Calu3 (cell line): ENCODE data around the gene SWT1. TPM values are rescaled to one million over a fixed set of nuclear protein-coding genes. Genes with fewer than 3 reads are reported as not detected.

Experiments used
- BruUV-seq: library from RNA; stranded (reverse); fragments of 400-500 nt; replicated peaks from 2 replicates; lab custom pipeline; 2021; lab: Mats Ljungman, UMichigan
- CTCF ChIA-PET: fragments of 300-600 bp; sonication (Branson Sonifier 250); formaldehyde crosslinking; loops from one replicate; lab custom pipeline; 2022; ENCODE audit warnings: antibody characterized with exemption; lab: Charles Lee
- DNase-seq: peaks from one replicate; pipeline ENCODE4 v3.0.0; 2022
- H3K27ac Mint-ChIP-seq: one replicate; pipeline ENCODE4 v1.8.0; 2022; ENCODE audit warnings: mixed read lengths; ENCODE audit not compliant: unreplicated experiment
- H3K27me3 Mint-ChIP-seq: one replicate; pipeline ENCODE4 v1.8.0; 2022; ENCODE audit warnings: mixed read lengths; ENCODE audit not compliant: unreplicated experiment
- H3K36me3 Mint-ChIP-seq: one replicate; pipeline ENCODE4 v1.8.0; 2022; ENCODE audit warnings: mild to moderate bottlenecking, moderate library complexity, mixed read lengths; ENCODE audit not compliant: insufficient read depth, unreplicated experiment
- H3K4me1 Mint-ChIP-seq: one replicate; pipeline ENCODE4 v1.8.0; 2022; ENCODE audit warnings: mild to moderate bottlenecking, low read depth, mixed read lengths; ENCODE audit not compliant: unreplicated experiment
- H3K4me3 Mint-ChIP-seq: one replicate; pipeline ENCODE4 v1.8.0; 2022; ENCODE audit warnings: mild to moderate bottlenecking, low read depth, moderate library complexity, mixed read lengths; ENCODE audit not compliant: unreplicated experiment
- H3K9me3 Mint-ChIP-seq: one replicate; pipeline ENCODE4 v1.8.0; 2022; ENCODE audit warnings: low read depth, mixed read lengths; ENCODE audit not compliant: unreplicated experiment
- CTCF ChIP-seq: fragments of 200-600 bp; IDR thresholded peaks from one replicate; pipeline ENCODE4 v1.8.0; 2022; ENCODE audit warnings: antibody characterized with exemption; ENCODE audit not compliant: unreplicated experiment
- intact Hi-C: fragments of 100-400 bp; cut with micrococcal nuclease; formaldehyde crosslinking; loops from one replicate; pipeline ENCODE4 v1.10.0; 2022; ENCODE audit not compliant: unreplicated experiment
- total RNA-seq: library from RNA; stranded (reverse); gene quantifications from 2 replicates; pipeline ENCODE4 v1.2.3, GENCODE V29; 2022

The SWT1 gene
- total RNA-seq, 1 experiment from 2014 or later = 2.9 TPM

- H3K9me3 Mint-ChIP-seq = peaks cover 1% of the 10 kb centered on the region
- intact Hi-C loops = loop anchor here (2.0 to 10.0 kb wide), 7 partner anchors 95 to 899 kb away; no protein-coding TSS in a partner anchor
- peaks cover 50% of the 10 kb centered on the region for H3K36me3 Mint-ChIP-seq
- H3K4me3 Mint-ChIP-seq = peak overlapping the region; percentile 99
- peaks cover 51% of the 10 kb centered on the region for H3K4me1 Mint-ChIP-seq
- BruUV-seq = no TSS peak
- DNase-seq = no peak
- H3K27ac Mint-ChIP-seq = peak overlapping the region; percentile 92
- no peak for TF ChIP-seq CTCF
- CTCF ChIA-PET = interaction anchor here (0.7 to 4.7 kb wide), 4 partner anchors 255 to 365 kb away, joined by 3 to 51 read pairs (median 16); no protein-coding TSS in a partner anchor
- H3K27me3 Mint-ChIP-seq = no peaks in the 10 kb centered on the region
These were observed 158.6 kb downstream of the SWT1 start for GRCh38 chr1:185315445-185316071.

GRCh38 chr1:185316163-185317033 is 159.4 kb downstream of the SWT1 start:
- intact Hi-C loops = loop anchor here (2.0 to 10.0 kb wide), 6 partner anchors 94 to 898 kb away; no protein-coding TSS in a partner anchor
- Mint-ChIP-seq H3K36me3 (peaks cover 45% of the 10 kb centered on the region), H3K4me1 (peaks cover 51% of the 10 kb centered on the region), H3K4me3 (peak overlapping the region; percentile 99), H3K27ac (peak overlapping the region; percentile 92), H3K27me3 (no peaks in the 10 kb centered on the region), H3K9me3 (peaks cover 2% of the 10 kb centered on the region)
- DNase-seq = peak; percentile 96
- CTCF ChIA-PET = interaction anchor here (0.6 to 4.7 kb wide), 17 partner anchors 15 to 364 kb away, joined by 3 to 51 read pairs (median 5); partner anchors contain the start of genes SWT1 and TRMT1L
- no peak for TF ChIP-seq CTCF
- BruUV-seq = no TSS peak

- Mint-ChIP-seq H3K36me3 (peaks cover 45% of the 10 kb centered on the region), H3K9me3 (peaks cover 2% of the 10 kb centered on the region), H3K27me3 (no peaks in the 10 kb centered on the region), H3K27ac (peak within 1 kb of the TSS; percentile 92), H3K4me1 (peaks cover 43% of the 10 kb centered on the region), H3K4me3 (peak within 1 kb of the TSS; percentile 99)
- DNase-seq = peak; percentile 97
- TF ChIP-seq CTCF = no peak
- intact Hi-C loops = loop anchor here (2.0 to 10.0 kb wide), 6 partner anchors 94 to 898 kb away; no protein-coding TSS in a partner anchor
- CTCF ChIA-PET = interaction anchor here (0.6 to 4.7 kb wide), 18 partner anchors 16 to 363 kb away, joined by 3 to 51 read pairs (median 6); partner anchors contain the start of genes SWT1 and TRMT1L
- no TSS peak for BruUV-seq
These were observed 160.3 kb downstream of the SWT1 start, which contains the start of gene IVNS1ABP for GRCh38 chr1:185317034-185317885. Gene IVNS1ABP (minus strand): TSS chr1:185317243. CDS start chr1:185309493, 7,750 bp downstream.
